ENCODE data around the gene AGO3. TPM values are rescaled to one million over a fixed set of nuclear protein-coding genes. Genes with fewer than 3 reads are reported as not detected.

Gene AGO3
- total RNA-seq, 1 donor from 2014 or later = 29.2 TPM

DNA sequence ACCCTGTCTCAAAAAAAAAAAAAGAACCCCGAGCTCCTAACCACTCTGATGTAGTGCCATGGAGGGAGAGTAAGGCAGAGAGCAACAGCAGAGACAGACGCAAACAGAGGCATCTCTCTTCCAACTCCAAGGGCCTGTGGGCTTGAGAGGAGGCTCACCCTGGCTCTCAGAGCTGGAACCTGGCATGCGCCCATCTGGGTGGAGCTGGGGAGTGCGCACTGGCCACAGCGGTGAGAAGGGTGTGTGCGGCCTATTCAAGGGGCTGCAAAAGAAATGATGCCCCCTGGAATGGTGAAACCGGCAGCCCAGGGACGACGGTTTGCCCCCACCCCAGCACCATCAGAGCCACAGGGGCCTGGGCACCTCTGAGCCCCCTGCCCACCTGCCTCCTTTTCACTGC is 176.5 kb downstream of the AGO3 start:
- no peak overlapping the region for H3K27ac Mint-ChIP-seq (ENCODE audit: unreplicated experiment)
- H3K27me3 Mint-ChIP-seq (ENCODE audit: low read depth) = no peaks in the 10 kb centered on the region
- no peak overlapping the region for H3K4me3 Mint-ChIP-seq
- no peak for TF ChIP-seq CTCF (conservative IDR thresholded peaks at IDR 0.05)
- no peaks in the 10 kb centered on the region for H3K4me1 Mint-ChIP-seq
- no peak for DNase-seq (ENCODE audit: low read depth, low spot score)
- no peaks in the 10 kb centered on the region for H3K9me3 Mint-ChIP-seq
- no peaks in the 10 kb centered on the region for H3K36me3 Mint-ChIP-seq (ENCODE audit: low read depth)

DNA sequence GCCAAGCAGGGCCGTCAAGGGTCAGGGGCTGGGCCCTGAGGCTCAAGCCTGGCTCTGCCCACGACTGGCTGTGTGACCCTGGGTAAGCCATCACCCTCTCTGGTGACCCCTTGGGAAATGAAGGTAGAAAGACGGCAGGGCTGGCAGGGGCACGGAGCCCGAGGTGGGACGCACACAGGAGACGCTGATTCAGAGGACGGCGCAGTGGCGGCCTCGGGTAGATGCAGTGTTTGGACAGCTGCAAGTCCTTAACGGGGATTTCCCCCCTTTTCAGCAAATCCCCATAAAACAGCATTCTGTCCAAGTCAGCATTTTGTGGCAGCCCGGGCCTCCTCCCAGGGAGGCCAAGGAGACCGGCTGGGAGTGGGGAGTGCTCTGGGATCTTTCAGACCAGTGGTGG is 177.4 kb downstream of the AGO3 start:
- Mint-ChIP-seq H3K4me3 (no peak overlapping the region), H3K27ac (ENCODE audit: unreplicated experiment) (peak overlapping the region; percentile 57), H3K4me1 (no peaks in the 10 kb centered on the region), H3K9me3 (no peaks in the 10 kb centered on the region), H3K27me3 (ENCODE audit: low read depth) (no peaks in the 10 kb centered on the region), H3K36me3 (ENCODE audit: low read depth) (no peaks in the 10 kb centered on the region)
- no peak for DNase-seq (ENCODE audit: low read depth, low spot score)
- no peak for TF ChIP-seq CTCF (conservative IDR thresholded peaks at IDR 0.05)

- no peak for TF ChIP-seq CTCF (conservative IDR thresholded peaks at IDR 0.05)
- no peaks in the 10 kb centered on the region for H3K36me3 Mint-ChIP-seq (ENCODE audit: low read depth)
- DNase-seq (ENCODE audit: low read depth, low spot score) = no peak
- H3K9me3 Mint-ChIP-seq = no peaks in the 10 kb centered on the region
- no peak overlapping the region for H3K27ac Mint-ChIP-seq (ENCODE audit: unreplicated experiment)
- H3K4me3 Mint-ChIP-seq = no peak overlapping the region
- H3K27me3 Mint-ChIP-seq (ENCODE audit: low read depth) = no peaks in the 10 kb centered on the region
- H3K4me1 Mint-ChIP-seq = no peaks in the 10 kb centered on the region
Observed at GRCh38 chr1:36109041-36109679, 178.3 kb downstream of the AGO3 start.

DNA sequence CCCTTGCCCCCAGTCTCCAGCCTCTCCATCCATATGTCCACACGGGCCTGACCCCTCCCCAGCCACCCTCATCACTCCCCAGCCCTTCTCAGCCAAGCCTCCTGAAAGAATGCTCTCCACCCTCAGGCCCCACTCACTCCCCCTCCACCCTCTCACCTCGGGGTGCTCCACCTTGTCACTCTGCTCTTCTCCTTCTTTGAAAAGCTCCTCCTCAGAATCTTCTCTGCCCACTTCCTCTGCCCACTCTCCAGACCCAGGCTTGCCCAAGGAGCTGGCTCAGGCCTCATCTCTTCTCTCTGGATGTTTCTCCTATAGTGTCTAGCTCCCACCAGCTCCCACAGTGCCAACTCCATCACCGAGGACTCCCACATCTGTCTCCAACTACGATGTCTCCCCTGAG is 180.2 kb downstream of the AGO3 start:
- H3K4me3 Mint-ChIP-seq = no peak overlapping the region
- H3K27ac Mint-ChIP-seq (ENCODE audit: unreplicated experiment) = peak overlapping the region; percentile 53
- H3K9me3 Mint-ChIP-seq = no peaks in the 10 kb centered on the region
- DNase-seq (ENCODE audit: low read depth, low spot score) = no peak
- no peaks in the 10 kb centered on the region for H3K4me1 Mint-ChIP-seq
- no peaks in the 10 kb centered on the region for H3K36me3 Mint-ChIP-seq (ENCODE audit: low read depth)
- no peaks in the 10 kb centered on the region for H3K27me3 Mint-ChIP-seq (ENCODE audit: low read depth)
- no peak for TF ChIP-seq CTCF (conservative IDR thresholded peaks at IDR 0.05)

DNA sequence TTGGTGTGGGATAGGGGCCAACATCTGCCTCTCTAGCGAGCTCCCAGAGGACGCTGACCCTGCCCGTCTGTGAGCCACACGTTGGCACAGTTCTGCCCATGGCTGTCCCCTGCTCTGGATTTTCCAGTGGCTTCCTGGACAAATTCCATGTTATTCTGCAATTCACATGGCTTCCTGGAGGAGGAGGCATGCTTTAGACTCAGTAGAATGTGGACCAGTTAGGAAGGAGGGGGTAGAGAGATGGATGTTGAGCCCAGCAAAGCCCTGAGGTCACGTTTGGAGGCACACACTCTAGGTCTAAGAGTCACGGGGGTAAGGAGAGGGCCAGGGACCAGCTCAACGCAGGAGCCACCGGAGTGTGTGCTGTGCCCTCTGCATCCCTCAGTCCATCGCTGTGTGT is 181.9 kb downstream of the AGO3 start:
- Mint-ChIP-seq H3K9me3 (no peaks in the 10 kb centered on the region), H3K27me3 (ENCODE audit: low read depth) (no peaks in the 10 kb centered on the region), H3K27ac (ENCODE audit: unreplicated experiment) (no peak overlapping the region), H3K36me3 (ENCODE audit: low read depth) (no peaks in the 10 kb centered on the region), H3K4me1 (no peaks in the 10 kb centered on the region), H3K4me3 (no peak overlapping the region)
- no peak for DNase-seq (ENCODE audit: low read depth, low spot score)
- TF ChIP-seq CTCF (conservative IDR thresholded peaks at IDR 0.05) = no peak
